ENCODE results near the gene SMPD3. TPM values are rescaled to one million over a fixed set of nuclear protein-coding genes. Genes with fewer than 3 reads are reported as not detected.

SMPD3 gene
- total RNA-seq, 1 experiment from 2014 or later = 0.89 TPM

GRCh38 chr16:68378436-68379415 lies 69.6 kb downstream of the SMPD3 start:
- POLR2A ChIA-PET = no interaction called here
- CTCF ChIA-PET = interaction anchor here (0.7 kb wide), 1 partner anchor 196 kb away, joined by 3 read pairs; no protein-coding TSS in a partner anchor

More at GRCh38 chr16:68378436-68379415, 69.6 kb downstream of the SMPD3 start:
- Histone ChIP-seq H3K4me2 (ENCODE audit: low read length) (no peak overlapping the region), H3K27ac (ENCODE audit: low read depth, low read length) (no peak overlapping the region), H3K9ac (ENCODE audit: low read length) (no peak overlapping the region), H3K4me1 (ENCODE audit: control insufficient read depth in 1 of 2, insufficient read depth in 2 of 2, low read length in 2 of 2) (peaks cover 0 to 4% of the 10 kb centered on the region in 2 experiments; a peak in 1 of 4 replicates), H4K20me1 (ENCODE audit: insufficient read depth) (no peaks in the 10 kb centered on the region), H3K9me3 (ENCODE audit: control insufficient read depth in 1 of 2, insufficient read depth in 1 of 2, low read depth in 1 of 2, low read length in 2 of 2) (no peaks in the 10 kb centered on the region), H3K4me3 (replicated peaks in 1 of 2; ENCODE audit: low read depth in 1 of 2, low read length in 2 of 2) (no peak overlapping the region), H3K79me2 (ENCODE audit: insufficient read depth, low read length) (no peaks in the 10 kb centered on the region), H3K27me3 (ENCODE audit: insufficient read depth, low read length) (no peaks in the 10 kb centered on the region), H3K9me2 (ENCODE audit: insufficient read depth) (no peaks in the 10 kb centered on the region), H2AFZ (ENCODE audit: low read depth, low read length, poor library complexity, severe bottlenecking) (no peak overlapping the region), H3K36me3 (ENCODE audit: control insufficient read depth in 1 of 2, insufficient read depth in 2 of 2, low read length in 2 of 2) (no peaks in the 10 kb centered on the region)
- intact Hi-C loops (cut with micrococcal nuclease) = no loop called here
- TF ChIP-seq JUND (IDR thresholded peaks at IDR 0.05) = no peak
- no peak for TF ChIP-seq REST (IDR thresholded peaks at IDR 0.05; ENCODE audit: low read depth)
- no peak for TF ChIP-seq POLR2AphosphoS5 (IDR thresholded peaks at IDR 0.05; ENCODE audit: low read depth, low read length)
- TF ChIP-seq CEBPB (IDR thresholded peaks at IDR 0.05; ENCODE audit: low read depth) = no peak
- no peak for TF ChIP-seq SP1 (IDR thresholded peaks at IDR 0.05; ENCODE audit: low read depth)
- TF ChIP-seq ZNF274 (IDR thresholded peaks at IDR 0.05; ENCODE audit: low read depth, low read length) = no peak
- no peak for TF ChIP-seq ZFX (IDR thresholded peaks at IDR 0.05)
- no peak for TF ChIP-seq YY1 (IDR thresholded peaks at IDR 0.05; ENCODE audit: extremely low read depth, insufficient replicate concordance, low read depth, low read length)
- TF ChIP-seq ATF3 (IDR thresholded peaks at IDR 0.05) = no peak
- TF ChIP-seq EZH2 (IDR thresholded peaks at IDR 0.05) = no peak
- no peak for TF ChIP-seq TCF7L2 (IDR thresholded peaks at IDR 0.05; ENCODE audit: borderline replicate concordance, extremely low read depth, insufficient read depth, insufficient read length)
- TF ChIP-seq RAD21 (IDR thresholded peaks at IDR 0.05; ENCODE audit: low read depth) = no peak
- TF ChIP-seq POLR2A (IDR thresholded peaks at IDR 0.05; ENCODE audit: borderline replicate concordance, extremely low read depth, insufficient read depth, insufficient read length) = no peak
- TF ChIP-seq FOSL1 (IDR thresholded peaks at IDR 0.05; ENCODE audit: low read depth) = no peak
- no peak for TF ChIP-seq ELF1 (IDR thresholded peaks at IDR 0.05; ENCODE audit: borderline replicate concordance, low read depth)
- ATAC-seq = no peak
- no TSS peak for BruUV-seq (replicated peaks)
- RAD21 ChIA-PET (ENCODE audit: low non-redundant PET in 1 of 2, low total read pairs in 2 of 2, uncharacterized antibody in 2 of 2, unreplicated experiment in 2 of 2) = no interaction called here
- DNase-seq (ENCODE audit: low read depth, low spot score) = no peak

All from HCT116 (cell line).